ENCODE measurements around the gene CTPS1. TPM values are rescaled to one million over a fixed set of nuclear protein-coding genes. Genes with fewer than 3 reads are reported as not detected.

Gene CTPS1
- total RNA-seq, 1 donor from 2014 or later, result 43.0 TPM

- no peak overlapping the region for H3K4me3 Mint-ChIP-seq
- DNase-seq (no peak), ATAC-seq (ENCODE audit: low read depth) (no peak)
- H3K9me3 Mint-ChIP-seq, result peaks cover 4% of the 10 kb centered on the region
- no peak for TF ChIP-seq CTCF (IDR thresholded peaks at IDR 0.05)
- intact Hi-C loops (cut with micrococcal nuclease), result no loop called here
- ChIA-PET POLR2A (no interaction called here), CTCF (interaction anchor here (0.9 kb wide), 2 partner anchors 9 to 422 kb away, joined by 3 to 5 read pairs; no protein-coding TSS in a partner anchor)
- no peak overlapping the region for H3K27ac Mint-ChIP-seq
- no peaks in the 10 kb centered on the region for H3K36me3 Mint-ChIP-seq (ENCODE audit: low read depth)
- peaks cover 5% of the 10 kb centered on the region for H3K4me1 Mint-ChIP-seq
- H3K27me3 Mint-ChIP-seq, result peaks cover 31% of the 10 kb centered on the region
These were observed 24.9 kb upstream of the CTPS1 start for GRCh38 chr1:40954626-40955025.

- H3K9me3 Mint-ChIP-seq, result peaks cover 4% of the 10 kb centered on the region
- DNase-seq (no peak), ATAC-seq (ENCODE audit: low read depth) (no peak)
- TF ChIP-seq CTCF (IDR thresholded peaks at IDR 0.05), result no peak
- no peak overlapping the region for H3K27ac Mint-ChIP-seq
- H3K4me1 Mint-ChIP-seq, result peaks cover 5% of the 10 kb centered on the region
- intact Hi-C loops (cut with micrococcal nuclease), result no loop called here
- POLR2A ChIA-PET, result no interaction called here
- no peak overlapping the region for H3K4me3 Mint-ChIP-seq
- no peaks in the 10 kb centered on the region for H3K36me3 Mint-ChIP-seq (ENCODE audit: low read depth)
- CTCF ChIA-PET, result interaction anchor here (0.9 kb wide), 2 partner anchors 9 to 423 kb away, joined by 3 to 5 read pairs; no protein-coding TSS in a partner anchor
- H3K27me3 Mint-ChIP-seq, result peaks cover 29% of the 10 kb centered on the region
These were observed 24.2 kb upstream of the CTPS1 start for GRCh38 chr1:40955266-40955665.

- POLR2A ChIA-PET, result interaction anchor here (0.6 kb wide), 1 partner anchor 1076 kb away, joined by 6 read pairs; no protein-coding TSS in a partner anchor
- intact Hi-C loops (cut with micrococcal nuclease), result no loop called here
- ATAC-seq (ENCODE audit: low read depth) (peak; percentile 14), DNase-seq (no peak)
- Mint-ChIP-seq H3K4me1 (peaks cover 5% of the 10 kb centered on the region), H3K36me3 (ENCODE audit: low read depth) (no peaks in the 10 kb centered on the region), H3K4me3 (no peak overlapping the region), H3K27ac (no peak overlapping the region), H3K9me3 (peaks cover 4% of the 10 kb centered on the region), H3K27me3 (peaks cover 29% of the 10 kb centered on the region)
- TF ChIP-seq CTCF (IDR thresholded peaks at IDR 0.05), result no peak
- CTCF ChIA-PET, result no interaction called here
These were observed 23.1 kb upstream of the CTPS1 start for GRCh38 chr1:40956407-40956806.

GRCh38 chr1:40958210-40958609, 21.3 kb upstream of the CTPS1 start:
- H3K4me1 Mint-ChIP-seq, result no peaks in the 10 kb centered on the region
- H3K4me3 Mint-ChIP-seq, result no peak overlapping the region
- POLR2A ChIA-PET, result no interaction called here
- no peak overlapping the region for H3K27ac Mint-ChIP-seq
- no peak for TF ChIP-seq CTCF (IDR thresholded peaks at IDR 0.05)
- H3K9me3 Mint-ChIP-seq, result peaks cover 4% of the 10 kb centered on the region
- H3K27me3 Mint-ChIP-seq, result peaks cover 18% of the 10 kb centered on the region
- CTCF ChIA-PET, result no interaction called here
- intact Hi-C loops (cut with micrococcal nuclease), result no loop called here
- H3K36me3 Mint-ChIP-seq (ENCODE audit: low read depth), result no peaks in the 10 kb centered on the region
- ATAC-seq (ENCODE audit: low read depth) (no peak), DNase-seq (no peak)

GRCh38 chr1:40965531-40965930, 14.0 kb upstream of the CTPS1 start:
- Mint-ChIP-seq H3K27me3 (no peaks in the 10 kb centered on the region), H3K4me1 (peaks cover 4% of the 10 kb centered on the region), H3K27ac (no peak overlapping the region), H3K36me3 (ENCODE audit: low read depth) (no peaks in the 10 kb centered on the region), H3K9me3 (no peaks in the 10 kb centered on the region), H3K4me3 (no peak overlapping the region)
- intact Hi-C loops (cut with micrococcal nuclease), result no loop called here
- CTCF ChIA-PET, result no interaction called here
- ATAC-seq (ENCODE audit: low read depth) (no peak), DNase-seq (no peak)
- POLR2A ChIA-PET, result no interaction called here
- TF ChIP-seq CTCF (IDR thresholded peaks at IDR 0.05), result no peak

All from activated B cell treated with CpG ODN at 0.5 μM for 24 hours (primary cell).